ENCODE results near the gene ERN1.

ERN1 gene

DNA sequence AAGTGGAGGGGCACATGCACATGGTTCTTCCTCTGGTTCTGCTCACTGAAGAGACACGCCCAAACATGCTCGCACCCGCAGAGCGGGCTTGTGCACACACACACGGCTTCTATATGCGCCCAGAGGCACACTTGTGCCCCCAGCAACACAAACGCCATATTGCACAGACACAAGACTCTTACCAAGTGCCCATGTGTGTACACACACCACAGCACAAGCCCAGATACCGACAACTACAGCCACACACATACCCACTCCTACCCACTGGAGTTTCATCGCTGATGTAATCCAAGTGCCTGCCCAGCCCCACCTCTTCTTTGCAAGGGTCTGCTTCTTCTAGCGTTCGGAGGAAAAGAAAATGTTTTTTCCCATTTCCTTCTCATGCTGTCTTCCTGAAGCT is 138.3 kb downstream of the ERN1 start:
- Histone ChIP-seq H4K20me1 (ENCODE audit: insufficient read depth, low read length) (no peaks in the 10 kb centered on the region), H3K36me3 (replicated peaks; ENCODE audit: insufficient read depth, low read length) (no peaks in the 10 kb centered on the region), H3K27ac (ENCODE audit: low read length) (no peak overlapping the region), H3K4me3 (ENCODE audit: low read length) (no peak overlapping the region), H3K9me2 (replicated peaks; ENCODE audit: insufficient read depth, low read length) (no peaks in the 10 kb centered on the region), H3K4me2 (ENCODE audit: low read depth, low read length) (no peak overlapping the region), H3F3A (ENCODE audit: insufficient read depth, low read length) (no peaks in the 10 kb centered on the region), H3K27me3 (replicated peaks; ENCODE audit: insufficient read depth, low read length) (0 out of 2 replicates have a peak, but pooled peaks cover 3% of the 10 kb centered on the region), H2AFZ (ENCODE audit: low read length) (no peak overlapping the region), H3K9ac (ENCODE audit: low read length) (no peak overlapping the region), H3K79me2 (ENCODE audit: low read length) (no peaks in the 10 kb centered on the region), H3K4me1 (ENCODE audit: low read length) (peaks cover 6% of the 10 kb centered on the region; the same call in 1 of the 2 replicates), H3K9me3 (replicated peaks; ENCODE audit: insufficient read depth, low read length) (no peaks in the 10 kb centered on the region)
- TF ChIP-seq, protein P1, sequence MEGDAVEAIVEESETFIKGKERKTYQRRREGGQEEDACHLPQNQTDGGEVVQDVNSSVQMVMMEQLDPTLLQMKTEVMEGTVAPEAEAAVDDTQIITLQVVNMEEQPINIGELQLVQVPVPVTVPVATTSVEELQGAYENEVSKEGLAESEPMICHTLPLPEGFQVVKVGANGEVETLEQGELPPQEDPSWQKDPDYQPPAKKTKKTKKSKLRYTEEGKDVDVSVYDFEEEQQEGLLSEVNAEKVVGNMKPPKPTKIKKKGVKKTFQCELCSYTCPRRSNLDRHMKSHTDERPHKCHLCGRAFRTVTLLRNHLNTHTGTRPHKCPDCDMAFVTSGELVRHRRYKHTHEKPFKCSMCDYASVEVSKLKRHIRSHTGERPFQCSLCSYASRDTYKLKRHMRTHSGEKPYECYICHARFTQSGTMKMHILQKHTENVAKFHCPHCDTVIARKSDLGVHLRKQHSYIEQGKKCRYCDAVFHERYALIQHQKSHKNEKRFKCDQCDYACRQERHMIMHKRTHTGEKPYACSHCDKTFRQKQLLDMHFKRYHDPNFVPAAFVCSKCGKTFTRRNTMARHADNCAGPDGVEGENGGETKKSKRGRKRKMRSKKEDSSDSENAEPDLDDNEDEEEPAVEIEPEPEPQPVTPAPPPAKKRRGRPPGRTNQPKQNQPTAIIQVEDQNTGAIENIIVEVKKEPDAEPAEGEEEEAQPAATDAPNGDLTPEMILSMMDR (IDR thresholded peaks at IDR 0.05; ENCODE audit: low read length), result no peak
- TF ChIP-seq EZH2 (optimal IDR thresholded peaks at IDR 0.05; ENCODE audit: low read depth, low read length), result no peak
- TF ChIP-seq EZH2phosphoT487 (IDR thresholded peaks at IDR 0.05; ENCODE audit: low read length), result no peak
- no peak for DNase-seq

DNA sequence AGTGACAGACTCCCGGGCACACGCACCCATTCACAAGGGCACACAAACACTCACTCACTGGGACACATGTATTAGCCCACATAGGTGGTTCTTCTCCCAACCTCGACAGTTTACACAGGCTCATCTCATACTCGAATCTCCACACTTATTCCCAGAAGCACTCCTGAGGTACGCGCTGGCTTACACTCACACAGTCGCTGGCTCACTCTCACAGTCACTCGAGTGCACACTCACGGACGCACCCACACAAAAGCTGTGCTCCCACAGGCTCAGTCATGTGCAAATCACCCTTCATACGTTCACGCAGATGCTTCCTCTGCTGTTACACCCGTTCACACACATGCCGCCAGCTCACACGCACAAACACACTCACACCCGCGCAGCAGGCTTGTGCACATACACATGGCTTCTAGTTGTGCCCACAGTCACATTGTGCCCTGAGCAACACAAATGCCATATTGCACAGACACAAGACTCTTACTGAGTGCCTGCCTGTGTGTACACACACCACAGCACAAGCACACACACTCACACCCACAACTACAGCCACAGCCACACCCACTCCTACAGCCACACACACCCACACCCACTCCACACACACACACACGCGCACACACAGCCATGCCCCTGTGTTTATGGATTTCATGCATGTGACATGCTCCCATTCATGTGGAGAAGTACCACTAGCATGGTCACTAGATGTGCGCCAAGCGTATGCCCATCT is 140.2 kb downstream of the ERN1 start:
- H3K27ac ChIP-seq (ENCODE audit: low read length), result no peak overlapping the region
- 0 out of 2 replicates have a peak, but pooled peaks cover 3% of the 10 kb centered on the region for H3K27me3 ChIP-seq (replicated peaks; ENCODE audit: insufficient read depth, low read length)
- no peaks in the 10 kb centered on the region for H4K20me1 ChIP-seq (ENCODE audit: insufficient read depth, low read length)
- DNase-seq, result no peak
- H3K9me3 ChIP-seq (replicated peaks; ENCODE audit: insufficient read depth, low read length), result no peaks in the 10 kb centered on the region
- no peak overlapping the region for H3K9ac ChIP-seq (ENCODE audit: low read length)
- H3F3A ChIP-seq (ENCODE audit: insufficient read depth, low read length), result no peaks in the 10 kb centered on the region
- H3K79me2 ChIP-seq (ENCODE audit: low read length), result no peaks in the 10 kb centered on the region
- peaks cover 6% of the 10 kb centered on the region; the same call in 1 of the 2 replicates for H3K4me1 ChIP-seq (ENCODE audit: low read length)
- H2AFZ ChIP-seq (ENCODE audit: low read length), result no peak overlapping the region
- no peak overlapping the region for H3K4me3 ChIP-seq (ENCODE audit: low read length)
- TF ChIP-seq EZH2phosphoT487 (IDR thresholded peaks at IDR 0.05; ENCODE audit: low read length) (no peak), EZH2 (optimal IDR thresholded peaks at IDR 0.05; ENCODE audit: low read depth, low read length) (no peak)
- TF ChIP-seq, protein P1 (IDR thresholded peaks at IDR 0.05; ENCODE audit: low read length), result no peak
- no peaks in the 10 kb centered on the region for H3K9me2 ChIP-seq (replicated peaks; ENCODE audit: insufficient read depth, low read length)
- H3K36me3 ChIP-seq (replicated peaks; ENCODE audit: insufficient read depth, low read length), result no peaks in the 10 kb centered on the region
- H3K4me2 ChIP-seq (ENCODE audit: low read depth, low read length), result peak overlapping the region; percentile 66; the same call in 1 of the 2 replicates
